ENCODE data around the gene DYRK1A. TPM values are rescaled to one million over a fixed set of nuclear protein-coding genes. Genes with fewer than 3 reads are reported as not detected.

The DYRK1A gene
- total RNA-seq, 1 donor from 2014 or later, result 116 TPM

Other genes with a start within 250 kb of the DYRK1A start
- gene VPS26C, start 99.4 kb upstream of the DYRK1A start, total RNA-seq, result 41.1 TPM

Data from temporal lobe (tissue), 1 donor.